GM18526 (cell line): ENCODE measurements around the gene ABCA6.

ENCODE experiments used
- POLR2A ChIP-seq: IDR thresholded peaks from 3 replicates; pipeline ENCODE4 v1.6.1; 2011; ENCODE audit not compliant: insufficient read length; ENCODE audit errors: extremely low read depth

Gene ABCA6

GRCh38 chr17:69103557-69104233 lies 38.0 kb downstream of the ABCA6 start:
- no peak for TF ChIP-seq POLR2A

DNA sequence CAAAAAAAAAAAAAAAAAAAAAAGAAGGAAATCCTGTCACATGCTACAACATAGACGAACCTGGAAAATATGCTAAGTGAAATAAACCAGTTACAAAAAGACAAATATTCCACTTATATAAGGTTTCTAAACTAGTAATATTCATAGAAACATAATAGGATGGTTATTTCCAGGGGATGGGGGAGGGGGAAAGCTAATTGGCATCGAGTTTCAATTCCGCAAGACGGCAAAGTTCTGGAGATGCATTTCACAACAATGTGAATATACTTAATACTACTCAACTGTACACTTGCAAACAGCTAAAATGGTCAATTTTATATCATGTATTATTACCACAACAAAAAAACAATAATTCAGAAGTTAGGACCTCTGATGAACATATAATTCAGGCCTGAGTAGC lies 43.1 kb downstream of the ABCA6 start:
- no peak for TF ChIP-seq POLR2A

DNA sequence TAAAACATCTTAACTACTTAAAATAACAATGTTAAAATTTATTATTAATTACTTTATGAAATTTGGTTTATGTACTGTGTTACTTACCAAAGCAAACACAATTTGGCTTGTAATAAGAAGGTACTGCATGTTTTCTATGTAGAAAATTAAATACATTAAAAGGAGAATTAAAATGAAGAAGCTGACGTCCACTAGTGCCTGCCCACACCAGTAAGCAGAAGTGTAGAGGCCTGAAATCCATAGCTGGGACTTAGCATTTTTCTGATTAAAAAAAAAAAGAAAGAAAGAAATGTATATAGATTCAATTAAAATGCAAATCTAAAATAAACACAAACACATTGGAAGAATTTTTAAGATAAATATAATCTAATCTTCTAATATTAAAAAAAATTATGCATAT lies 45.2 kb downstream of the ABCA6 start:
- no peak for TF ChIP-seq POLR2A

GRCh38 chr17:69093995-69094394 lies 47.7 kb downstream of the ABCA6 start:
- TF ChIP-seq POLR2A = no peak

- no peak for TF ChIP-seq POLR2A
Measured at GRCh38 chr17:69093279-69093789, 48.4 kb downstream of the ABCA6 start.

GRCh38 chr17:69090365-69090764 lies 51.3 kb downstream of the ABCA6 start:
- no peak for TF ChIP-seq POLR2A

GRCh38 chr17:69088643-69089200 lies 53.0 kb downstream of the ABCA6 start:
- no peak for TF ChIP-seq POLR2A

GRCh38 chr17:69086641-69087040 lies 55.1 kb downstream of the ABCA6 start:
- no peak for TF ChIP-seq POLR2A

- no peak for TF ChIP-seq POLR2A
Measured at GRCh38 chr17:69084911-69085310, 56.8 kb downstream of the ABCA6 start.

DNA sequence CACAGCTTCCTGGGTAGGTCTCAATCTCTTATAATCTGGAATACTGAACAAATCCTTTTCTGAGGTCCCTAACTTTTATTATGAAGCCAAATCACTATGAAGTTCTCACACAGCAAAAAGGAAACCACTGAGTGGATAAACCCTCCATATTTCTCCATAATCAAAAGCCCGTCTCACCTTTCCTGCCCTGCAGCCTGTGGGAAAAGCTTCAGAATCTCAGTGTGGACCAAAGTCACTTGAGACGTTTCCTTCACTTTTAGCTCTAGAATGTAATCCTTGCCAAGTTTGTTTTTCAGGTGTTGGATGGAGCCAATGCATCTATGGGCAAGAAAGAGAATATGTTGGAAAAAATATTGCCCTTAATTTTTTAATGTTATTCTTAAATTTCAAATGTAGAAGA lies 59.0 kb downstream of the ABCA6 start:
- TF ChIP-seq POLR2A = no peak

GRCh38 chr17:69078864-69079263 lies 62.8 kb downstream of the ABCA6 start:
- TF ChIP-seq POLR2A = no peak

DNA sequence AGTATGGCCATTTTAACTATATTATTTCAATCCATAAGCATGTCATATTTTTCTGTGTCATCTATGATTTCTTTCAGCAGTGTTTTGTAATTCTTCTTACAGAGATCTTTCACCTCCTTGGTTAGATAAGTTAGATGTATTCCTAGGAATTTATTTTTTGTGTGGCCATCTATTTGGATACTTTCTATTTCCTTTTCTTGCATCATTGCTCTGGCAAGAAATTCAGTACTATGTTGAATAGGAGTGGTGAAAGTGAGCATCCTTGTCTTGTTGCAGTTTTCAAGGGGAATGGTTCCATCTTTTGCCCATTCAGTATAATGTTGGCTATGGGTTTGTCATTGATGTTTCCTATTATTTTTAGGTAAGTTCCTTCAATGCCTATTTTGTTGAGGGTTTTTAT lies 65.9 kb downstream of the ABCA6 start:
- no peak for TF ChIP-seq POLR2A

DNA sequence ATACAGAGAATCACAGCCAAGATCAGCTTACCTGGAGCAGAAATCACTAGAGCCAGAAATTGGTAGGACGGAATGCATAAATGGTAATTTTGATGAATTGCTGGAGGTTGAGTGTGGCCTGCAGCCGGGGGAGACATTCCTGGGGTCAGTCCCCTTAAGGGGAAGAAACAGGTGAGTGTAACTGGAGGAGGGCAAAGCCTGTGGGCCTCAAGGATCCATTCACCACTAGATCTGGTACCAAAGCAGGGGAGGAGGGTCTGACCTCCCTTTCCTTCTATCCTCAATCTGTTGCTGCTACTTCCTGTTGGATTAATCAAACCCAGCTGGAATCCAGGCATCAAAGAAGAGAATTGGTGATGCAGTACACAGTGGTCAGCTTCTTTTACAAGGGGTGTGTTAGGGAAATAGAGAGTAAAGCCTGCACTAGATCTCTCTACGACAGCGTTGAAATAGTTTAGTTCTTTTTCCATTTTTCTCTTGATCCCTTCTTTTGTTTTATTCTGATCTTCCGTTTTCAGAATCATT lies 72.4 kb downstream of the ABCA6 start:
- no peak for TF ChIP-seq POLR2A

DNA sequence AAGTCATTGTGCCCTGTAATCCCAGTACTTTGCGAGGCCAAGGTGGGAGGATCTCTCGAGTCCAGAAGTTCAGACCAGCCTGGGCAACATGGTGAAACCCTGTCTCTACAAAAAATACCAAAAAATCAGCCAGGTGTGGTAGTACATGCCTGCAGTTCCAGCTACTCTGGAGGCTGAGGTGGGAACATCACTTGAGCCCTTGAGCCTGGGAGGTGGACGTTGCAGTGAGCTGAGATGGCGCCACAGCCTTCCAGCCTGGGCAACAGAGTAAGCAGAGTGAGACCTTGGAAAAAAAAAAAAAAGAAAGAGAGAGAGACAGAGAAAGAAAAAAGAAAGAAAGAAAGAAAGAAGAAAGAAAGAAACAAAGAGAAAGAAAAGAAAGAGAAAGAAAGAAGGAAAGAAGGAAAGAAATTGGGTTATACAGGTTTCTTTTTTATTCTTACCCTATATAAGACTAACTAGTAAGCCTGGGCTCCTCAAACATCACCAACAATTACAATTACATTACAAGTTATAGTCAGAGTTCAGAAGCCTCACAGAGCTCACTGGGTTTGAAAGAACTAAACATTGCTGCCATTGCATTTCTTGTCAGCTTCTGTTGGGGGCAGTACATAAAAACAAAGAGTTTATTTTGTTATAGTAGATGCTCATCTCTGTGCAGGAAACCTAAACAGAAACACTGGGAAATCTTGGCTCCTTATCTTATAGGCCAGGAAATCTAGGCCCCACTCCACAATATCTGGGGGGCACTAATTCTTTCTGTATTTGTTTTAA lies 74.2 kb downstream of the ABCA6 start:
- no peak for TF ChIP-seq POLR2A

DNA sequence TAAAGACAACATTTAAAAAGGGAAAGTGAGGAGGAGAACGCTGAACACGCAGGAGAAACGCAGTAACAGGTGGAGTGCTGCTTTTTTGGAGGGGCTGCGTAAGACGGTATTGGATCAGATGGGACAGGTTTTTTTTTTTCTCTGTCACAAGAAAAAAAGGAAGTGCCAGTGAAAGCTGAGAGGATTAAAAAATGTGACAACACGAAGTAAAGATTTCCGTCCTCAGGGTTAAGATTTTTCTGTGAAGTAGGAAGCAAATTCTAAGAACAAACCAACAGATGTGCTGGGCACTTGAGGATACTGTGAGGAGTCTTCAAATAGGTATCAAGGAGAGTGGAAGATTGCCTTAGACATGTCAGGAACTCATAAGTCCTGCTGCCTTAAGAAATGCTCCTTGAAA lies 75.2 kb downstream of the ABCA6 start:
- TF ChIP-seq POLR2A = no peak

DNA sequence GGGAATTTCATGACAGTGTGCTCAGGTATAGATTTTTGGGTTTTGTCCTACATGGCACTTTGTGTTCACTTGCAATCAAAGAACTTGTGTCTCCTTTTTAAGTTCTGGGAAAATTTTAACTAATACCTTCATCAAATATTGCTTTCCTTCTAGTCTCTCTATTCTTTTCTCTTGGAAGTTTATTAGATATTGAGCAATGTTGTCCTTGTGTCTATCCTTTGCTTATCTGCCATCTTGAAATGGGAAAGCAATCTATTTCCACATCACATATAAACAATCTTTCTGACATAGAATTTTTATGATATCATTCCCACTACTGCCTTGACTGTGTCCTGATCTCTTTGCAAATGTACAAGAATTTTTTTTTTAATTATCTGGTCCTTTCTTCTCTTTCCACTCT lies 76.6 kb downstream of the ABCA6 start:
- TF ChIP-seq POLR2A = no peak
